ENCODE data around the gene MTA3.
A peak's percentile ranks its signal among the peaks of the same experiment; 100 is the strongest.

Gene MTA3

DNA sequence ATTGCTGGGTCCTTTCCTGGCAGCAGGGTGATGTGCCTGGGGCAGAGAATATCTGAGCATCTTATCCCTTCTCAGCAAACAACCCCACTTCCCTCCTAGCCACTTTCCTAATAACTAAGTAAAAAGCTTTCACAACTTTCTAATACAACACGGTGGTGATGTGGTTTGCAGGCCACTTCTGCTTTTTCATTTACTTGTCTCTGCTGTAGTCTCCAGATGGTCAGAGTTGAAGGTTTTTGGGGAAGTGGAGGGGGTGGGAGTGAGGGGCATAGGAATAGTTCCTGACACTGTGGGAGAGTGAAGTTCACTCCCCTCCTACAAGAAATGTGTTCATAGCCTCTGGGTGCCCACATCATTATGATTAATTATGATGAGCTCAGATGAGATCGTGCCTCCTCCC is 183.9 kb downstream of the MTA3 start:
- no peak for DNase-seq (ENCODE audit: low read depth in 2 of 2)
- no peak overlapping the region for H3K4me3 ChIP-seq (replicated peaks in 1 of 2; ENCODE audit: low read depth in 2 of 2, low read length in 2 of 2)
- TF ChIP-seq CTCF (IDR thresholded peaks at IDR 0.05; ENCODE audit: low read depth, low read length): no peak

- TF ChIP-seq CTCF (IDR thresholded peaks at IDR 0.05; ENCODE audit: low read depth, low read length): no peak
- DNase-seq (ENCODE audit: low read depth in 2 of 2): no peak
- no peak overlapping the region for H3K4me3 ChIP-seq (replicated peaks in 1 of 2; ENCODE audit: low read depth in 2 of 2, low read length in 2 of 2)
These were observed 184.7 kb downstream of the MTA3 start for GRCh38 chr2:42752816-42753813.

GRCh38 chr2:42754021-42754775 is 185.8 kb downstream of the MTA3 start:
- H3K4me3 ChIP-seq (replicated peaks in 1 of 2; ENCODE audit: low read depth in 2 of 2, low read length in 2 of 2): no peak overlapping the region
- DNase-seq (ENCODE audit: low read depth in 2 of 2): peak in 1 of 2 donors; percentile 16

DNA sequence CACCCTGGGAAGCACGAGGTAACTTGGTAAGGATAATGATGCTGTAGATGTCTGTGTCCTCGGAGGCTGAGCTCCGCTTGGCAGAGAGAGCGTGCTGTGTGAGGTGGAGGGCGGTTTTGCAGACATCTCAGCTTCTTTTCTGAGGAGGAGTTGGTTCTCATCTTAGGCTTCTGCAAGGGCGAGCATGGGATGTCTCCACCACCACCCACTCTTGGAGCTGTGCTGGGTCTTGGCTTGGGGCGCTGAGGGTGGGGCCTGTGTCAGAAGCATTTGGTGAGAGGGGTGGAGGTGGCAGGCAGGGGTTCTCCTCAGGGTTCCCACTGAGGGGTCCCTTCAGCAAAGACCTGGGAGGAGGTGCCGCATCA is 186.3 kb downstream of the MTA3 start:
- TF ChIP-seq CTCF (IDR thresholded peaks at IDR 0.05; ENCODE audit: low read depth, low read length): no peak
- no peak overlapping the region for H3K4me3 ChIP-seq (replicated peaks in 1 of 2; ENCODE audit: low read depth in 2 of 2, low read length in 2 of 2)
- DNase-seq (ENCODE audit: low read depth in 2 of 2): no peak

More at GRCh38 chr2:42754021-42754775, 185.8 kb downstream of the MTA3 start:
- TF ChIP-seq CTCF (IDR thresholded peaks at IDR 0.05; ENCODE audit: low read depth, low read length): no peak

DNA sequence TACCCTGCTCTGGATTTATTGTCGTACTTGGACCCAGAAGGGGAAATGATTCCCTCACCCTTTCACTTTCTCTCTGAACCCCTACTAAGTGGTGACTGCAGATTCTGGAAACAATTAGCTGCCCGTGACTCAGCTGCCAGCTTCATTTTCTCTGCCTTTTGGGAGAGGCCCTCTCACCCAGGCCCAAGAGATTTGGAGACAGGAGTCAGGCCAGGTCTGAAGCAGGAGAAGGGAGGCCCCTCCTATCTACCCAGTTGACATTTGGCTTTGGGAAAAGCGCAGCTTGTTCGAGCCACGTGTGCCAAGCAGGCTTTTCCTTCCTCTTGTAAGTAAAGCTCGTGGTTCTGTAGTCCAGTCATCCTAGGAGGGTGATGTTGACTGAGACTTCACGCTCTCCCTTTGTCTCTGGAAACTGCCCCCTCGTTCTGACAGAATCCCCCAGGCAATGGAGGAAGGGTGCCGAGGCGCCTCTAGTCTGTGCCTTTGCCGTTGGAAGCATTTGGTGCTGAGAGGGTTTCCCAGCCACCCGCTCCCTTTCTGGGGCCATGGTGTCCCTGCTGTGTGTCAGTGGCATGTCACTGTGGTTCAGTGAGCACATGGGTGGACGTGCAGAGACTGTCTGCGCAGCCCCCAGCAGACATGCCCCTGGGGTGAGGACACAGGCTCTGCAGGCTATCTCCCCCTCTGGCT is 186.9 kb downstream of the MTA3 start:
- no peak overlapping the region for H3K4me3 ChIP-seq (replicated peaks in 1 of 2; ENCODE audit: low read depth in 2 of 2, low read length in 2 of 2)
- TF ChIP-seq CTCF (IDR thresholded peaks at IDR 0.05; ENCODE audit: low read depth, low read length): no peak
- peak; percentile 18 to 26 for DNase-seq (ENCODE audit: low read depth in 2 of 2)

DNA sequence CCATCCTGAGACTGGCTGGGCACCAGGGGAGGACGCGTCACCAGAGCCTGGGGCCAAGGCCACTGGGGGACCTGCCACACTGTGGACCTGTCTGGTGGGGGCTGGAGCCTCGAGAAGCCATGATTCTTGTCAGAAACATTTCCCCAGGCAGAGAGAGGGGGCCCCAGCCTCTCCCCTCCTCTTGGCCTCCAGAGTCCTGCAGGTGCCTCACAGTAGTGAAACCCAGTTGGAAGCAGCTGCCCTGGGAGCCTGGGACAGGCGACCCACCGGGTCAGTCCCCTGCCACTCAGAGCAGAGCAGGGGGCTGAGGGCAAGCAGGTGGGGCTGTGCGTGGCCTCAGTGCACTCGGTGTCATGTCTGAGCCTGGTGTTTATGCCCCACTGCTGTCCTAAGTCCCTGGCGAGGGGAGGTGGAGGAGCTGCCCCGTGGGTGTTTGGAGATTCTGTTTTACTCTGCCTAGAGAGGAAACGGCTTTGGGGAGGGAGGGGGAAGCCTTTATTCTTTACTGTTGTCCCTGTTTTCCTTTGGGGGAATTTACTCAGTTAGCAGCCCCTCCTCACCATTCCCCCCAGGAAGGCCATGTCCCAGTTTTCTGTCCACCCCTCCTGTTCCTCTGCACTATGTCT is 187.8 kb downstream of the MTA3 start:
- no peak for TF ChIP-seq CTCF (IDR thresholded peaks at IDR 0.05; ENCODE audit: low read depth, low read length)
- no peak for DNase-seq (ENCODE audit: low read depth in 2 of 2)
- H3K4me3 ChIP-seq (replicated peaks in 1 of 2; ENCODE audit: low read depth in 2 of 2, low read length in 2 of 2): no peak overlapping the region

Data from cardiac fibroblast (primary cell).